SKM-1 (cell line): ENCODE measurements around the gene DOK6.

Experiments used
- DNase-seq: peaks from one replicate; lab custom pipeline; 2025; ENCODE audit not compliant: unreplicated experiment; lab: John Stamatoyannopoulos, UW

The DOK6 gene

GRCh38 chr18:69895066-69896047 lies 494.7 kb downstream of the DOK6 start:
- DNase-seq = no peak

GRCh38 chr18:69897397-69898108 lies 496.9 kb downstream of the DOK6 start:
- no peak for DNase-seq

- DNase-seq = no peak
Observed at GRCh38 chr18:69898241-69898861, 497.7 kb downstream of the DOK6 start.
